DMS153 treated with DMSO at 0.1 percent for 48 hours (cell line): Measurements from ENCODE around the gene TEX29.
A peak's percentile ranks its signal among the peaks of the same experiment; 100 is the strongest.

Experiments
- DNase-seq: peaks from one replicate; lab custom pipeline; 2025; ENCODE audit not compliant: unreplicated experiment; lab: John Stamatoyannopoulos, UW

The TEX29 gene

DNA sequence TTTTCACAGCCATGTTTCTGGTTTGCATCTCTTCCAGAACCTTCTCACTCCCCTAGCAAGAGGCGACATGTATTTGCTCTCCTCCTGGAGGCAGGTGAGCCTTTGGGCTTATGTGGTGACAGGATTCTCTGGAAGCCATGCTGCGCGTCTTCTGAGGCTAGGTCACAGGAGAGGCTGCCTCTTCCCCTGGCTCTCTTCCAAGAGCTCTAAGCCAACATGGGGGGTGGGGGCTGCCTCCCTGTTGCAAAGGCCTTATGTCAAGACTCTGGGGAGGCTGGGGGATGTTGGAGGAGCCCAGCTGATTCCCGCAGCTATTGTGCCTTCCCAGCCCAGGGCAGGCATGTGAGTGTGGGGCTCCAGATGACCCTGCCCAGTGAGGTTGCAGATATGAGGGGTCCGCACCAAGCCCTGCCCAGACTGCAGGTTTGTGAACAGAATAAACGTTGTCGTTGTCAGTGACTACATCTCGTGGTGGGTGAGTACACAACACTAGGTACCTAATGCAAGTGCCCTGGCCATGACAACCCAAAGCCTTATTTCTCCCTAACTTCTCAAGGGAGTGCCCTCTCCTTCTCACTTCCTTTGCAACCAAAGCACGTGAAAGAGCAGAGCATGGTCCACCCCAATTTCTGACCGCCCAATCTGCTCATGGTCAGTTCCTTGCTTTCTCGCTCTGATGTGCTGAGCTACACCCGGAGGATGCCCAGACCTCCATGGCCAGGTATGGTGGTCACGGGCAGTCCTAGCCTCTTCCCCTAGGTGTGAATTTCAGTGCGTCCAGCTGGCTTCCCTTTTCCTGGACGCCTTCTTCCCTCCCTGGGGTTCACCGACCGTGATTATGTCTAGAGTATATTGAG is 44.9 kb downstream of the TEX29 start:
- DNase-seq, result no peak

GRCh38 chr13:111367340-111367739 is 46.9 kb downstream of the TEX29 start:
- no peak for DNase-seq

DNA sequence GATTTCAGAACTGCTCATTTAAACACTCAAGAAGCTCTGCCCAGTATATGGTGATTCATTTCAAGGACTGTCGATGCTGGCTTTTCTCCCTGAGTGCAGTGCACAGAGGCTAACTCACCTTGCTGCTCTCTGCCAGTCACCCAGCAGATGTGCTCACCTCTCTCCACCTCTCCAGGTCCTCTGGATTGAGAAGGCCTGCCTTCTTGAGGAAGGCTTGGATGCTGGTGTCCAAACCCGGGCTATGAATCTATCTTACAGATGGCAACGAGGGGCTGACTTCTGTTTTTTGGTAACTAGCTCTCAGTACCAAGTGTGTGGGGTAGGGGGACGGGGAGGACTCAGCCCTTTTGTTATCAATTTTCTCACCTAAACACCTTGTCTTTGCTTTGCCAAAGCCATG is 47.6 kb downstream of the TEX29 start:
- no peak for DNase-seq

DNA sequence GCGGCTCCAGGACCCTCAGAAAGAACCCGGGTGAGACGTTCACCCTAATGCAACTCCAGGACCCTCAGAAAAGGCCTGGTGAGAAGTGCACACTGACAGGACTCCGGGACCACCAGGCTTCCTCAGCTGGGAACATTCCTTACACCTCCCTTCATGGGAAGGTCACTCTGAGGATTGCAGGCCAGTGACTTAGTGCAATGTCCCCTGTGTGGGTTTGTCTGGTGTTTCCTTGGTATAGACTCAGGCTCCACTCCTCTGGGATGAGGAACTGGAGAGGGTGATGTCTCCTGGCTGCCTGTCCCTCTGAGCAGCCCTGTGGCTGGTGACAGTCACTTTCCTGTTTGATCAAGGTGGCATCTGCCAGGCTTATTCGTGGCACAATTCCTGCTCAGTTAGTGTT is 49.7 kb downstream of the TEX29 start:
- DNase-seq, result no peak

- no peak for DNase-seq
Observed at GRCh38 chr13:111370570-111371535, 50.4 kb downstream of the TEX29 start.

GRCh38 chr13:111371720-111372119 is 51.3 kb downstream of the TEX29 start:
- DNase-seq, result no peak

DNA sequence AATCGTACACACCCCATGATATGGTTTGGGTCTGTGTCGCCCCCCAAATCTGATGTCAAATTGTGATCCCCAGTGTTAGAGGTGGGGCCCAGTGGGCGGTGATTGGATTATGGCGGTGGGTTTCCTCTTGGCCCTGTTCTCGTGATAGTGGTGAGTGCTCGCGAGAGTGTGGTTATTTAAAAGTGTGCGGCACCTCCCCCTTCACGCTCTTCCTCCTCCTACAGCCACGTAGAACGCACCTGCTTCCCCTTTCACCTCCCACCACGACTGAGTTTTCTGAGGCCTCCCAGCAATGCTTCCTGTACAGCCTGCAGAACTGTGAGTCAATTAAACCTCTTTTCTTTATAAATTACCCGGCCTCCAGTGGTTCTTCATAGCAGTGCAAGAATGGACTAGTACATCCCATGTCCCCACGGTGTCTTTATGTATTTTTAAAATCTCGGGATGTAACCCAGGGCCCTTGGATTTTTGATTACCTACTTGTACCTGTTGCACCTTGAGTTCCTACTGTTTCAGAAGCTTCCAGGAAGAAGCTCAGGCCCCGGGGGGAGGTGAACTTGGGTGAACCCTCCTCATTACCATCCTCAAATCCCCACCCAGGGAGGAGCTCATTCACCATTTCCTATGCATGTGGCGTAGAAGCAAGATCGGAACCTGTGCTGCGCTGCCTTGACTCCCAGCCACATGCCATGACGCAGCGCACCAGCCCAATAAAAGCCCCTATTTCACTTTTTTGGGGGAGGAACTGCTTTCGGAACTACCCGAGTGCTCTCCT is 52.4 kb downstream of the TEX29 start:
- DNase-seq, result no peak

- no peak for DNase-seq
Observed at GRCh38 chr13:111373486-111373885, 53.0 kb downstream of the TEX29 start.

DNA sequence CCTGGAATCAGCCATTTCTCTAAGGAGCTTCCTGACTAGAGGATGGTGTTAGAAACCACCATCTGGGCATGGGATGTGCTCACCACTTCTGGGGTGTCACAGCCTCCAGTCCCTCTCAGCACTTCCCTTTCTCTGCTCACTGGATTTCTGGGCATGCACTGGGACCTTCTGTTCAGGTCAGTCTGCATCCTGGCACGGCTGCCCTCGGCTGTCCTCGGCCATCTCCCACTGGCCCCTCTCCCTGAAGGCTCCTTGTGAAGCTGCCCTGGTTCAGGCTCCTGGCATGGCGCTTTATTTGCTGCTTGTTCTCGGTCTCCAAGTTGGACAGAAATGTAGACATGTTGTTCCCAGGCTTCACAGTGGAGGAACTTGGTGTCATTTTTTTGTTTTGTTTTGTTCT is 60.0 kb downstream of the TEX29 start:
- DNase-seq, result no peak

DNA sequence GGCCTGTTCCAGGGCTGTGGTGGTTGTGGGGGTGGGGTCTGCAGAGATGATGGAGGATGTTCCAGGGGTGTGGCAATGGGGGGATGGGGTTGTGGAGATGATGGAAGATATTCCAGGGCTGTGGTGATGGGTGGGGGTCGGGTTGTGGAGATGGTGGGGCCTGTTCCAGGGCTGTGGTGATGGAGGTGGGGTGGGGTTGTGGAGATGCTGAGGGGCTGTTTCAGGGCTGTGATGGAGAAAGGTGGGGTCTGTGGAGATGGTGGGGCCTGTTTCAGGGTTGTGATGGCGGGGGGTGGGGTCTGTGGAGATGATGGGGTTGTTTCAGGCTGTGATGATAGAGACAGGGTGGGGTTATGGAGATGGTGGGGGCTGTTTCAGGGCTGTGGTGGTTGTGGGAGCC is 62.0 kb downstream of the TEX29 start:
- no peak for DNase-seq

- DNase-seq, result no peak
Observed at GRCh38 chr13:111382877-111383276, 62.4 kb downstream of the TEX29 start.

DNA sequence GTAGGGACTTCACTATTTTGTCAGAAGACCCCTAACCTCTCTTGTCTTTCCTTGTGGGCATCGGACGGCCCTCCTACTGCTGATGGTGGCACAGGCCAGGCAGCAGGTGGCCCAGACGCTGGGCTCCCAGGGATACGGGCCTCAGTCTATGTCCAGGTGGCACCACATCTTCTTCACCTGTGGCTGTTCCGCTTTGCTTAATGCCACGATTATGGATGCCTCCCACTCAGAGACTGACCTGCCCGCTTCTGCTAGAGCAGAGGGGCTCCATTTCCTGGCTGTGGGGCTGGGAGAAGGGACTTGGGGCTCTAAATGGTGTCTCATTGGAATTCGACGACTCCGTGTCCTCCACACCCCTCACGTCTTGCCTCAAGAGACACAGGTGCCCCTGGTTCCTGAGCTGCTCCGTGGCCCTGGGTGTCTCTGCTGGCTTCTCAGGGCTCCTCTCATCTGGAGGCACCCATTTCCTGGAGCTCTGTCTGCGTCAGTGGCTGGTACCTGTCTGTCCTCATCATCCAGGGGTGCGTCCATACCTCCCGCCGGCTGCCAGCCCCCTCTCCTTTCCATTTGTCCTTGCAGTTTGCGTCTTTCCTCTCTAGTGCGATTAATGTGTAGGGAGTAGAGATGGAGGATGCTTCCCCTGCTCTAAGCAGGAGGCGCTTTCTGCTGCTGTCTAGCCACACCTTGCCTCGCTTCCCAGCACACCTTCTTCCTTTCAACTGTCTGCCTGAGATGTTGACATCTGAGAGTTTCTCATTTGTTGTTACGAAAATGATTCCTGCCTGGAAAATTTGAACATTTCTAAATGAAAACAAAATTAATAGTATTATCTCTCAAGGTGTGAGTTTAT is 63.4 kb downstream of the TEX29 start:
- DNase-seq, result no peak

- peak; percentile 33 for DNase-seq
Observed at GRCh38 chr13:111384441-111385182, 64.2 kb downstream of the TEX29 start.

GRCh38 chr13:111385183-111385857 is 64.9 kb downstream of the TEX29 start:
- DNase-seq, result peak; percentile 61

- DNase-seq, result no peak
Observed at GRCh38 chr13:111387026-111387871, 66.8 kb downstream of the TEX29 start.

DNA sequence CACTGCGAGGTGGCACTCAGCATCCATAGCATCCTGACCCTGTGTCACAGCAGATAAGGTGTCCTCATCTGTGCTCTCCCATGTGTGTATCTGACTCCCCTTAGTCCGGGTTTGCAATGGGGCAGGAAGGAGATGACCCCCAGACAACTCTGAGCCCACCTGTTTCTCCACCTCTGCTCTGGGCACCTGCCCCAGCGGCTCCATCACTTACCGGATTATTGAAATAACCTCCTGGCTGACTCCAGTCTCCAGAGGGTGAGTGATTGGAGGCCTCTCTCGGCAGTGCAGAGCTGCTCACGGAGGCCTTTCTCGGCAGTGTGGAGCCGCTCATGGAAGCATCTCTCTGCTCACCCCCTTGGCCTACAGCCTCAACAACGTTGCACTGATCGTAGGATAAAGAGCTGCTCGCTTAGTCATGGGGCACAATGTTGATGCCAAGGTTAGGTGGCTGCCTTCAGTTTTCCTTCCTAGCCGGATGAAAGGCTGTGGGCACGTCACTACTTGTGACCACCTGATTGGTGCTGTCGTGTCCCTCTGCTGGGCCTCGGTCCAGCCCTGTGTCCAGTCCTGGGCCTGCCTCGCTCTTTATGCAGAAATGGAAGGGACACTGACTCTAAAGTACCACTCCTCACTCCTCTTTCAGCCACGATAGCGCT is 67.6 kb downstream of the TEX29 start:
- DNase-seq, result no peak

DNA sequence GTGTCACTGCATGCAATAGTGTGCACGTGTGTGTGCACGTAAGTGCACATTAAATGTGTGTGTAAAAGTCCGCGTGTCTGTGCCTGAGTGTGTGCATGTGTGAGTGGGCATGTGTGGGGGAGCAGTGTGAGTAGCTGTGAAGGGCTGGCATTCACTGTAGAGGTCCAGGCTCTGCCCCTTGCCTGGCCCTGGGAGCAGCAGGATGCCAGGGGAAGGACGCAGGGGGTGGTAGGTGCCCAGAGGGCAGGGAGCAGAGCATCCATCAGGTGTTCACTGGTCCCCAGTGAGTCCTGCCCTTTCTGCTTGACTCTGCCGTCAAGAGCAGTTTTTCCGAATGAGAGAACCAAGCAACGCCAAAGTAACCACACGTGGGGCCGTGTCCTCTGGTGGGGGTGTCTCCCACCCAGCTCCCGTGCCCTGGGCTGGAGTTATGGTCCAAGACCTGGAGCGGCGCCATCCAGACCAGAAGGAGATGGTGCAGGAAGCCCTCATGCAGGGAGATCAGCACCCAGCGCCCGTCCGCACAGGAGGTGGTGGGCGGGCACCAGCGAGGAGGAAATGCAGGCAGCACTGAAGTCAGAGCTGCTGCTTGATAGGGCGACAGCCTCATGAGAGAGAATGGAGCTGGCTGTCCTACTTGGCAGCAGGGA is 68.5 kb downstream of the TEX29 start:
- DNase-seq, result no peak
